Effector memory CD4-positive, alpha-beta T cell (primary cell): ENCODE data around the gene TBCEL.

Experiments
- DNase-seq, 3 donors: peaks; one replicate each; pipeline ENCODE4 v3.0.0-alpha.2; 2020
- H3K27ac ChIP-seq: 2 replicates; pipeline ENCODE4 v1.7.0; 2013; ENCODE audit warnings: mild to moderate bottlenecking, low read length, moderate library complexity; ENCODE audit not compliant: insufficient read depth, poor library complexity, severe bottlenecking
- H3K27me3 ChIP-seq: replicated peaks from 2 replicates; pipeline ENCODE4 v1.7.0; 2013; ENCODE audit warnings: mild to moderate bottlenecking, low read length; ENCODE audit not compliant: insufficient read depth, control insufficient read depth, poor library complexity, severe bottlenecking
- H3K36me3 ChIP-seq: 2 replicates; pipeline ENCODE4 v1.7.0; 2013; ENCODE audit warnings: mild to moderate bottlenecking, low read length, moderate library complexity; ENCODE audit not compliant: control insufficient read depth, insufficient read depth
- H3K4me1 ChIP-seq: 2 replicates; pipeline ENCODE4 v1.7.0; 2013; ENCODE audit warnings: low read length, mild to moderate bottlenecking; ENCODE audit not compliant: control insufficient read depth, insufficient read depth, poor library complexity, severe bottlenecking
- H3K4me3 ChIP-seq: 2 replicates; pipeline ENCODE4 v1.7.0; 2013; ENCODE audit warnings: low read length, low read depth, mild to moderate bottlenecking; ENCODE audit not compliant: insufficient read depth, poor library complexity, severe bottlenecking
- H3K9me3 ChIP-seq: 2 replicates; pipeline ENCODE4 v1.7.0; 2013; ENCODE audit warnings: mild to moderate bottlenecking, low read length, moderate library complexity; ENCODE audit not compliant: control insufficient read depth

TBCEL gene

GRCh38 chr11:121129362-121130340 is 105.7 kb downstream of the TBCEL start:
- no peaks in the 10 kb centered on the region for H3K27me3 ChIP-seq
- no peak overlapping the region for H3K27ac ChIP-seq
- no peaks in the 10 kb centered on the region for H3K4me1 ChIP-seq
- no peak overlapping the region for H3K4me3 ChIP-seq
- DNase-seq = no peak
- no peaks in the 10 kb centered on the region for H3K36me3 ChIP-seq
- no peaks in the 10 kb centered on the region for H3K9me3 ChIP-seq

DNA sequence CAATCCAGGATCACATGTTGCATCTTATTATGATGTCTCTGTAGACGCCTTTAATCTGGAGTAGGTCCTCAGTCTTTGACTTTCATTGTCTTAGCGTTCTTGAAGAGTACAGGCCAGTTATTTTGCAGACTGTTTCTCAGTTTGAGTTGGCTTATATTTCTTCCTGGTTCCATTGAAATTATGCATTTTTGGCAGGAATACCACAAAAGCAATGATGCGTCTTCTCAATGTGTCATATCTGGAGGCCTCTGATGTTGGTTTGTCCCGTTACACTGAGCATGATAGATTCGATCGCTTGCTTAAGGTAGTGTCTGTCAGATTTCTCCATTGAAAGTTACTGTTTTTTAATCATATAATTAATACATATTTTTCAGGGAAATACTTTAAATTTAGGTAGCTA is 107.8 kb downstream of the TBCEL start:
- Histone ChIP-seq H3K36me3 (no peaks in the 10 kb centered on the region), H3K27me3 (no peaks in the 10 kb centered on the region), H3K4me3 (no peak overlapping the region), H3K9me3 (no peaks in the 10 kb centered on the region), H3K4me1 (no peaks in the 10 kb centered on the region), H3K27ac (no peak overlapping the region)
- no peak for DNase-seq

- Histone ChIP-seq H3K4me3 (no peak overlapping the region), H3K4me1 (no peaks in the 10 kb centered on the region), H3K27ac (no peak overlapping the region), H3K36me3 (no peaks in the 10 kb centered on the region), H3K9me3 (no peaks in the 10 kb centered on the region), H3K27me3 (no peaks in the 10 kb centered on the region)
- DNase-seq = no peak
These were observed 108.5 kb downstream of the TBCEL start for GRCh38 chr11:121132211-121132976.

DNA sequence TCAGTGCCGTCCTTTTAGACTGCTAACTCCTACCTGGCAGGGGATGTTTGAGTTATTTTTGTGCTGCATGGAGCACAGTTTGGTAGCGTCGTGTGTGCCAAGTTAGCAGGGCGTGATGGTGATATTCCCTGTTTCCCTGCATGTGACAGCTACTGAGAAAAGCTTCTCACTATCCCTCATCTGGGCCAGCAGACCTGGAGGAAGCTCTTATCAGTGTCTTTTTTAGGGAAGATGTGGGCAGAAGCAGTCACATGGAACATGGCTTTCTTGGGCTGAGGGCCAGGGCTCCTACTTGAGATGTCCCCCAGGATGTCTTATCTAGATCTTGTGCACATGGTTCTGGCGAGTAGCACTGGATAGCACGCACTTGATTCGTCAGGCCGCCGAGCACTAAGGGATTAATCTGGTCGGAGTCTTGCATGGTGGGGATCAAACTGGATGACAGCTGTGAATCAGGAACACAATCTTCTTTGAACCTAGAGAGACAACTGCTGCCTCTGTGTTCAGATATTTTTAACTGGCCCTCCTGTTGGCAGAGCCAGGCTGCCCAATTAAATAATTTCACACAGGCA is 110.9 kb downstream of the TBCEL start:
- DNase-seq = no peak

GRCh38 chr11:121137005-121137404 is 113.1 kb downstream of the TBCEL start:
- Histone ChIP-seq H3K9me3 (no peaks in the 10 kb centered on the region), H3K4me1 (no peaks in the 10 kb centered on the region), H3K36me3 (no peaks in the 10 kb centered on the region), H3K27me3 (no peaks in the 10 kb centered on the region), H3K27ac (no peak overlapping the region), H3K4me3 (no peak overlapping the region)
- DNase-seq = no peak

More for the DNA sequence above, 110.9 kb downstream of the TBCEL start:
- no peak overlapping the region for H3K27ac ChIP-seq
- no peaks in the 10 kb centered on the region for H3K36me3 ChIP-seq
- H3K9me3 ChIP-seq = no peaks in the 10 kb centered on the region
- H3K4me1 ChIP-seq = no peaks in the 10 kb centered on the region
- H3K4me3 ChIP-seq = no peak overlapping the region
- H3K27me3 ChIP-seq = no peaks in the 10 kb centered on the region

GRCh38 chr11:121138259-121138658 is 114.4 kb downstream of the TBCEL start:
- DNase-seq = no peak
- Histone ChIP-seq H3K36me3 (no peaks in the 10 kb centered on the region), H3K4me3 (no peak overlapping the region), H3K27ac (no peak overlapping the region), H3K27me3 (no peaks in the 10 kb centered on the region), H3K9me3 (no peaks in the 10 kb centered on the region), H3K4me1 (no peaks in the 10 kb centered on the region)

DNA sequence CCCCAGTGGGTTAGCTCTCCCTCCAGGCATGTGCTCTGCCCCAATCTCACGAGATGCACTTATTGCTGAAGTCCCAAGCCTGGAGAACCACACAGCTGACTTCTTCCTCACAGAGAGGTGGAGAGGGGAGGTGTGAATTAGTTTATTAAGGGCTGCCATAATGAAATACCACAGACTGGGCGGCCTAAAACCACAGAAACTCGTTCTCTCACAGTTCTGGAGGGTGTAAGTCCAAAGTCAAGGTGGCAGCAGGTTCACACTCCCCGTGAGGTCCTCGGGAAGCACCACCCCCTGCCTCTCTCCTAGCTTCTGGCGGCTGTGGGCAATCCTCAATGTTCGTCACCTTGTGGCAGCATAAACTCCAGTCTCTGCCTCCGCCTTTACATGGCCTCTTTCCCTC is 116.5 kb downstream of the TBCEL start:
- DNase-seq = no peak
- Histone ChIP-seq H3K4me3 (no peak overlapping the region), H3K9me3 (no peaks in the 10 kb centered on the region), H3K36me3 (no peaks in the 10 kb centered on the region), H3K27ac (no peak overlapping the region), H3K27me3 (no peaks in the 10 kb centered on the region), H3K4me1 (no peaks in the 10 kb centered on the region)
